ENCODE results near the gene ARID3A. TPM values are rescaled to one million over a fixed set of nuclear protein-coding genes. Genes with fewer than 3 reads are reported as not detected.

ARID3A gene
- total and polyA plus RNA-seq, 2 of the 13 experiments (the other 11 are each of a cell fraction or from before 2014, with no cell fraction given), result 71.3 to 77.9 TPM

GRCh38 chr19:952680-953444 is 27.0 kb downstream of the ARID3A start (continued):
- TF ChIP-seq ZNF441 (CRISPR knock-in tag; IDR thresholded peaks at IDR 0.05; ENCODE audit: borderline replicate concordance), result no peak; the same call in 1 of the 2 replicates
- TF ChIP-seq HMGA1 (CRISPR knock-in tag; conservative IDR thresholded peaks at IDR 0.05), result no peak
- no peak; the same call in 1 of the 2 replicates for TF ChIP-seq HMGXB3 (CRISPR knock-in tag; IDR thresholded peaks at IDR 0.05; ENCODE audit: borderline replicate concordance)
- no peak for TF ChIP-seq FLYWCH1 (CRISPR knock-in tag; IDR thresholded peaks at IDR 0.05)
- peak; percentile 57; the same call in 1 of the 2 replicates for TF ChIP-seq DRAP1 (CRISPR knock-in tag; IDR thresholded peaks at IDR 0.05)
- no peak for TF ChIP-seq NR3C1 (CRISPR knock-in tag; IDR thresholded peaks at IDR 0.05)
- peak; percentile 98 for TF ChIP-seq ZNF350 (CRISPR knock-in tag; IDR thresholded peaks at IDR 0.05; ENCODE audit: borderline replicate concordance, low read depth)
- TF ChIP-seq REPIN1 (CRISPR knock-in tag; IDR thresholded peaks at IDR 0.05; ENCODE audit: borderline replicate concordance, low read depth), result peak; percentile 84; the same call in 1 of the 2 replicates
- peak; percentile 100 for TF ChIP-seq PAXIP1 (CRISPR knock-in tag; conservative IDR thresholded peaks at IDR 0.05)
- TF ChIP-seq MXI1 (IDR thresholded peaks at IDR 0.05; ENCODE audit: borderline replicate concordance, low read depth, low read length), result peak; percentile 35; the same call in 1 of the 3 replicates
- peak; percentile 83; the same call in 1 of the 2 replicates for TF ChIP-seq ZNF710 (CRISPR knock-in tag; IDR thresholded peaks at IDR 0.05; ENCODE audit: borderline replicate concordance)
- peak; percentile 83 for TF ChIP-seq DMAP1 (CRISPR knock-in tag; IDR thresholded peaks at IDR 0.05)
- peak; percentile 90; the same call in 1 of the 2 replicates for TF ChIP-seq ZKSCAN8 (CRISPR knock-in tag; IDR thresholded peaks at IDR 0.05; ENCODE audit: borderline replicate concordance)
- no peak for TF ChIP-seq NFYB (CRISPR knock-in tag; IDR thresholded peaks at IDR 0.05)
- TF ChIP-seq TEAD3 (CRISPR knock-in tag; optimal IDR thresholded peaks at IDR 0.05; ENCODE audit: borderline replicate concordance), result peak; percentile 79
- TF ChIP-seq ZNF737 (CRISPR knock-in tag; IDR thresholded peaks at IDR 0.05; ENCODE audit: borderline replicate concordance), result no peak

Data from HepG2 (cell line).